ENCODE data around the gene RALGAPB.

DNA sequence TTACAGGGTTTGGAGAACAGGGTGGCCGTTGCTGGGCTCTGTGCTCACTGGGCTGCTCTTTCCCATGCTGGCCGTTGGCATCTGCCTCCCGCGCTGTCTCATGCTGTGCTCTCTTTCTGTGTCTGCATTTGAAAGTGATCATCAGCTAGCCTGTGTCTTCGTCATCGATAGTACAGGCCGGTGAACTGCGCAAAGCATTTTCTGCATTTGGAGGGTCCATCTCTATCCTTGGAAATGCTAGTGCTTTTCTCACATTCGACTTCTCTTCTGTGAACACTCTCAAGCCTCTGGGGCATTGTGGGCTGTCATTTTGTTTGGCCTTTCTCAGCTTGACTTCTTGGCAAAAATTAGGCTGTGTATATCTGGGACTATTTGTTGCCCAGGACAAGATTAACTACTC lies 30.7 kb upstream of the RALGAPB start:
- TF ChIP-seq REST (IDR thresholded peaks at IDR 0.05; ENCODE audit: borderline replicate concordance in 1 of 2, low read depth in 1 of 2, low read length in 2 of 2) (no peak), FOXM1 (CRISPR knock-in tag; IDR thresholded peaks at IDR 0.05) (no peak), NFIC (IDR thresholded peaks at IDR 0.05; ENCODE audit: low read length) (no peak), ZNF704 (CRISPR knock-in tag; IDR thresholded peaks at IDR 0.05; ENCODE audit: borderline replicate concordance) (no peak), ZNF10 (CRISPR knock-in tag; IDR thresholded peaks at IDR 0.05; ENCODE audit: borderline replicate concordance, low read depth) (no peak), ZNF780A (CRISPR knock-in tag; IDR thresholded peaks at IDR 0.05) (no peak), ZBTB21 (CRISPR knock-in tag; IDR thresholded peaks at IDR 0.05) (no peak)
- TF ChIP-seq, protein P1, sequence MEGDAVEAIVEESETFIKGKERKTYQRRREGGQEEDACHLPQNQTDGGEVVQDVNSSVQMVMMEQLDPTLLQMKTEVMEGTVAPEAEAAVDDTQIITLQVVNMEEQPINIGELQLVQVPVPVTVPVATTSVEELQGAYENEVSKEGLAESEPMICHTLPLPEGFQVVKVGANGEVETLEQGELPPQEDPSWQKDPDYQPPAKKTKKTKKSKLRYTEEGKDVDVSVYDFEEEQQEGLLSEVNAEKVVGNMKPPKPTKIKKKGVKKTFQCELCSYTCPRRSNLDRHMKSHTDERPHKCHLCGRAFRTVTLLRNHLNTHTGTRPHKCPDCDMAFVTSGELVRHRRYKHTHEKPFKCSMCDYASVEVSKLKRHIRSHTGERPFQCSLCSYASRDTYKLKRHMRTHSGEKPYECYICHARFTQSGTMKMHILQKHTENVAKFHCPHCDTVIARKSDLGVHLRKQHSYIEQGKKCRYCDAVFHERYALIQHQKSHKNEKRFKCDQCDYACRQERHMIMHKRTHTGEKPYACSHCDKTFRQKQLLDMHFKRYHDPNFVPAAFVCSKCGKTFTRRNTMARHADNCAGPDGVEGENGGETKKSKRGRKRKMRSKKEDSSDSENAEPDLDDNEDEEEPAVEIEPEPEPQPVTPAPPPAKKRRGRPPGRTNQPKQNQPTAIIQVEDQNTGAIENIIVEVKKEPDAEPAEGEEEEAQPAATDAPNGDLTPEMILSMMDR (CRISPR knock-in tag; IDR thresholded peaks at IDR 0.05), result no peak
- TF ChIP-seq, protein P2, sequence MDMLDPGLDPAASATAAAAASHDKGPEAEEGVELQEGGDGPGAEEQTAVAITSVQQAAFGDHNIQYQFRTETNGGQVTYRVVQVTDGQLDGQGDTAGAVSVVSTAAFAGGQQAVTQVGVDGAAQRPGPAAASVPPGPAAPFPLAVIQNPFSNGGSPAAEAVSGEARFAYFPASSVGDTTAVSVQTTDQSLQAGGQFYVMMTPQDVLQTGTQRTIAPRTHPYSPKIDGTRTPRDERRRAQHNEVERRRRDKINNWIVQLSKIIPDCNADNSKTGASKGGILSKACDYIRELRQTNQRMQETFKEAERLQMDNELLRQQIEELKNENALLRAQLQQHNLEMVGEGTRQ (IDR thresholded peaks at IDR 0.05; ENCODE audit: low read depth, low read length), result no peak
- TF ChIP-seq, protein P2 (CRISPR knock-in tag; IDR thresholded peaks at IDR 0.05; ENCODE audit: borderline replicate concordance), result no peak
